WTC11 (cell line): Measurements from ENCODE around the gene PDHA2. TPM values are rescaled to one million over a fixed set of nuclear protein-coding genes. Genes with fewer than 3 reads are reported as not detected.

ENCODE experiments used
- ATAC-seq: fragments of 200-7000 bp; cut with Tn5 transposase; 2 replicates; pipeline ENCODE4 v1.10.0; 2021; ENCODE audit warnings: mild to moderate bottlenecking, moderate library complexity
- CTCF ChIA-PET: fragments of 300-600 bp; sonication (Branson Sonifier 250); formaldehyde crosslinking; loops from one replicate; lab custom pipeline; 2021; ENCODE audit warnings: antibody characterized with exemption; lab: Charles Lee
- POLR2A ChIA-PET: fragments of 350-600 bp; sonication (Branson Sonifier 250); formaldehyde crosslinking; loops from one replicate; lab custom pipeline; 2021; ENCODE audit warnings: antibody characterized with exemption; lab: Charles Lee
- DNase-seq: peaks from one replicate; pipeline ENCODE4 v3.0.0; 2021; ENCODE audit warnings: low spot score
- H3K27ac Mint-ChIP-seq: 2 replicates; pipeline ENCODE4 v1.8.0; 2021; ENCODE audit warnings: mixed read lengths
- H3K27me3 Mint-ChIP-seq: 2 replicates; pipeline ENCODE4 v1.8.0; 2021; ENCODE audit warnings: low read depth, mild to moderate bottlenecking, moderate library complexity, mixed read lengths
- H3K36me3 Mint-ChIP-seq: 2 replicates; pipeline ENCODE4 v1.8.0; 2021; ENCODE audit warnings: mixed read lengths
- H3K4me1 Mint-ChIP-seq: 2 replicates; pipeline ENCODE4 v1.8.0; 2022; ENCODE audit warnings: mixed read lengths
- H3K4me3 Mint-ChIP-seq: 2 replicates; pipeline ENCODE4 v1.8.0; 2021; ENCODE audit warnings: mild to moderate bottlenecking, moderate library complexity, mixed read lengths
- H3K9me3 Mint-ChIP-seq: 2 replicates; pipeline ENCODE4 v1.8.0; 2021; ENCODE audit warnings: mixed read lengths
- CREB1 ChIP-seq: sonication (generic); formaldehyde crosslinking; IDR thresholded peaks from 2 replicates; pipeline ENCODE4 v1.8.0; 2023; ENCODE audit warnings: mild to moderate bottlenecking, missing genetic modification reagents
- E2F1 ChIP-seq: sonication (generic); formaldehyde crosslinking; IDR thresholded peaks from 2 replicates; pipeline ENCODE4 v1.8.0; 2022; ENCODE audit warnings: mild to moderate bottlenecking, missing genetic modification reagents
- FOXK1 ChIP-seq: sonication (generic); formaldehyde crosslinking; IDR thresholded peaks from 2 replicates; pipeline ENCODE4 v1.8.0; 2022; ENCODE audit warnings: mild to moderate bottlenecking, moderate library complexity, missing genetic modification reagents
- GABPB1 ChIP-seq: sonication (generic); formaldehyde crosslinking; IDR thresholded peaks from 2 replicates; pipeline ENCODE4 v1.8.1; 2023; ENCODE audit warnings: mild to moderate bottlenecking, missing genetic modification reagents
- NFATC4 ChIP-seq: fragments of 250-450 bp; sonication (Bioruptor Pico); IDR thresholded peaks from 2 replicates; pipeline ENCODE4 v1.9.0; 2021; ENCODE audit warnings: mild to moderate bottlenecking
- NFE2L1 ChIP-seq: sonication (generic); formaldehyde crosslinking; IDR thresholded peaks from 2 replicates; pipeline ENCODE4 v1.8.1; 2023; ENCODE audit warnings: missing genetic modification reagents
- NFYB ChIP-seq: sonication (generic); formaldehyde crosslinking; conservative IDR thresholded peaks from 2 replicates; pipeline ENCODE4 v1.8.0; 2022; ENCODE audit warnings: low read depth, missing genetic modification reagents
- NR2C2 ChIP-seq: sonication (generic); formaldehyde crosslinking; IDR thresholded peaks from 2 replicates; pipeline ENCODE4 v1.8.0; 2022; ENCODE audit warnings: mild to moderate bottlenecking, missing genetic modification reagents
- PREB ChIP-seq: sonication (generic); formaldehyde crosslinking; IDR thresholded peaks from 2 replicates; pipeline ENCODE4 v1.8.1; 2022; ENCODE audit warnings: mild to moderate bottlenecking, missing genetic modification reagents, moderate library complexity, borderline replicate concordance
- TCF7 ChIP-seq: sonication (generic); formaldehyde crosslinking; IDR thresholded peaks from 2 replicates; pipeline ENCODE4 v1.8.0; 2022; ENCODE audit warnings: mild to moderate bottlenecking, low read depth, missing genetic modification reagents, moderate library complexity
- TP53 ChIP-seq: sonication (generic); formaldehyde crosslinking; IDR thresholded peaks from 2 replicates; pipeline ENCODE4 v1.8.1; 2023; ENCODE audit warnings: mild to moderate bottlenecking, missing genetic modification reagents
- ZBTB43 ChIP-seq: sonication (generic); formaldehyde crosslinking; IDR thresholded peaks from 2 replicates; pipeline ENCODE4 v1.8.1; 2023; ENCODE audit warnings: mild to moderate bottlenecking, missing genetic modification reagents
- ZNF232 ChIP-seq: sonication (generic); formaldehyde crosslinking; IDR thresholded peaks from 2 replicates; pipeline ENCODE4 v1.8.0; 2022; ENCODE audit warnings: mild to moderate bottlenecking, missing genetic modification reagents
- ZNF263 ChIP-seq: sonication (generic); formaldehyde crosslinking; IDR thresholded peaks from 2 replicates; pipeline ENCODE4 v1.8.1; 2022; ENCODE audit warnings: low read depth, mild to moderate bottlenecking, moderate library complexity, missing genetic modification reagents
- ZNF396 ChIP-seq: fragments of 250-450 bp; sonication (Bioruptor Pico); IDR thresholded peaks from 2 replicates; pipeline ENCODE4 v1.8.0; 2021; ENCODE audit warnings: mild to moderate bottlenecking, moderate library complexity, borderline replicate concordance
- ZNF423 ChIP-seq: fragments of 250-450 bp; sonication (Bioruptor Pico); IDR thresholded peaks from 2 replicates; pipeline ENCODE4 v2.1.2; 2022; ENCODE audit warnings: mild to moderate bottlenecking, moderate library complexity
- total RNA-seq: library from RNA; stranded (reverse); gene quantifications from 3 replicates; pipeline ENCODE4 v1.2.3, GENCODE V29; 2021
- TF ChIP-seq, protein P1 (sequence below): sonication (generic); formaldehyde crosslinking; IDR thresholded peaks from 2 replicates; pipeline ENCODE4 v1.8.0; 2022; ENCODE audit warnings: mild to moderate bottlenecking, missing genetic modification reagents
- TF ChIP-seq, protein P2 (sequence below): sonication (generic); formaldehyde crosslinking; IDR thresholded peaks from 2 replicates; pipeline ENCODE4 v1.8.0; 2022; ENCODE audit warnings: mild to moderate bottlenecking, missing genetic modification reagents
- TF ChIP-seq, protein P3 (sequence below): fragments of 250-450 bp; sonication (Bioruptor Pico); IDR thresholded peaks from 2 replicates; pipeline ENCODE4 v1.9.0; 2021; ENCODE audit warnings: mild to moderate bottlenecking, borderline replicate concordance

Gene PDHA2
- total RNA-seq, 1 experiment from 2014 or later: not detected

GRCh38 chr4:95850161-95850560, 10.3 kb downstream of the PDHA2 start:
- ATAC-seq: no peak
- CTCF ChIA-PET: no interaction called here
- Mint-ChIP-seq H3K36me3 (no peaks in the 10 kb centered on the region), H3K4me3 (no peak overlapping the region), H3K27ac (no peak overlapping the region), H3K27me3 (no peaks in the 10 kb centered on the region), H3K4me1 (no peaks in the 10 kb centered on the region), H3K9me3 (no peaks in the 10 kb centered on the region)
- TF ChIP-seq NFE2L1 (CRISPR knock-in tag) (no peak), GABPB1 (CRISPR knock-in tag) (no peak), PREB (CRISPR knock-in tag) (no peak), ZNF396 (no peak), ZBTB43 (CRISPR knock-in tag) (no peak)
- TF ChIP-seq, protein P1, sequence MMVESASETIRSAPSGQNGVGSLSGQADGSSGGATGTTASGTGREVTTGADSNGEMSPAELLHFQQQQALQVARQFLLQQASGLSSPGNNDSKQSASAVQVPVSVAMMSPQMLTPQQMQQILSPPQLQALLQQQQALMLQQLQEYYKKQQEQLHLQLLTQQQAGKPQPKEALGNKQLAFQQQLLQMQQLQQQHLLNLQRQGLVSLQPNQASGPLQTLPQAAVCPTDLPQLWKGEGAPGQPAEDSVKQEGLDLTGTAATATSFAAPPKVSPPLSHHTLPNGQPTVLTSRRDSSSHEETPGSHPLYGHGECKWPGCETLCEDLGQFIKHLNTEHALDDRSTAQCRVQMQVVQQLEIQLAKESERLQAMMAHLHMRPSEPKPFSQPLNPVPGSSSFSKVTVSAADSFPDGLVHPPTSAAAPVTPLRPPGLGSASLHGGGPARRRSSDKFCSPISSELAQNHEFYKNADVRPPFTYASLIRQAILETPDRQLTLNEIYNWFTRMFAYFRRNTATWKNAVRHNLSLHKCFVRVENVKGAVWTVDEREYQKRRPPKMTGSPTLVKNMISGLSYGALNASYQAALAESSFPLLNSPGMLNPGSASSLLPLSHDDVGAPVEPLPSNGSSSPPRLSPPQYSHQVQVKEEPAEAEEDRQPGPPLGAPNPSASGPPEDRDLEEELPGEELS (CRISPR knock-in tag): no peak
- POLR2A ChIA-PET: no interaction called here
- no peak for DNase-seq

DNA sequence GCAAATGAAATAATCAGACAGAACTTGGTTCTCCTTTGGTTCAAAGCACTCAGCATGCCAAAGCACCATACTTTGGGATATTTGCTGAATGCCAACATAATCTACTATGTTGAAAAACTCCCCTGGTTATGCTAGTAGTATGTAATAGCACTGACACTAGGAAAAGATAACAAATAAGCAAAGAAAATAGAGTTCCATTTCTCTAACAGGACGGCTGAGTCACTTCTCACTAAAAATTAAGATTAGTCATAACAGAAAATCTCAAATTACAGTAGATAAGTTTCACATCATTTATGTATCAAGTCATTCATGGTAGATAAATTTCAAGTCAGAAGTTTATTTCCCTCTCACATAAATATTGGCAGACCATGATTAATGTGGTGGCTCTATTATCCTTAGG, 17.9 kb downstream of the PDHA2 start:
- H3K27ac Mint-ChIP-seq: no peak overlapping the region
- H3K4me3 Mint-ChIP-seq: no peak overlapping the region
- H3K4me1 Mint-ChIP-seq: peaks cover 16% of the 10 kb centered on the region
- CTCF ChIA-PET: no interaction called here
- TF ChIP-seq NR2C2 (CRISPR knock-in tag): no peak
- no peak for TF ChIP-seq ZNF232 (CRISPR knock-in tag)
- TF ChIP-seq, protein P2, sequence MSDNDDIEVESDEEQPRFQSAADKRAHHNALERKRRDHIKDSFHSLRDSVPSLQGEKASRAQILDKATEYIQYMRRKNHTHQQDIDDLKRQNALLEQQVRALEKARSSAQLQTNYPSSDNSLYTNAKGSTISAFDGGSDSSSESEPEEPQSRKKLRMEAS (CRISPR knock-in tag): no peak
- TF ChIP-seq PREB (CRISPR knock-in tag): no peak
- no peak for TF ChIP-seq TCF7
- no peak for TF ChIP-seq TP53
- no peak for TF ChIP-seq CREB1 (CRISPR knock-in tag)
- TF ChIP-seq E2F1: no peak
- TF ChIP-seq, protein P3, sequence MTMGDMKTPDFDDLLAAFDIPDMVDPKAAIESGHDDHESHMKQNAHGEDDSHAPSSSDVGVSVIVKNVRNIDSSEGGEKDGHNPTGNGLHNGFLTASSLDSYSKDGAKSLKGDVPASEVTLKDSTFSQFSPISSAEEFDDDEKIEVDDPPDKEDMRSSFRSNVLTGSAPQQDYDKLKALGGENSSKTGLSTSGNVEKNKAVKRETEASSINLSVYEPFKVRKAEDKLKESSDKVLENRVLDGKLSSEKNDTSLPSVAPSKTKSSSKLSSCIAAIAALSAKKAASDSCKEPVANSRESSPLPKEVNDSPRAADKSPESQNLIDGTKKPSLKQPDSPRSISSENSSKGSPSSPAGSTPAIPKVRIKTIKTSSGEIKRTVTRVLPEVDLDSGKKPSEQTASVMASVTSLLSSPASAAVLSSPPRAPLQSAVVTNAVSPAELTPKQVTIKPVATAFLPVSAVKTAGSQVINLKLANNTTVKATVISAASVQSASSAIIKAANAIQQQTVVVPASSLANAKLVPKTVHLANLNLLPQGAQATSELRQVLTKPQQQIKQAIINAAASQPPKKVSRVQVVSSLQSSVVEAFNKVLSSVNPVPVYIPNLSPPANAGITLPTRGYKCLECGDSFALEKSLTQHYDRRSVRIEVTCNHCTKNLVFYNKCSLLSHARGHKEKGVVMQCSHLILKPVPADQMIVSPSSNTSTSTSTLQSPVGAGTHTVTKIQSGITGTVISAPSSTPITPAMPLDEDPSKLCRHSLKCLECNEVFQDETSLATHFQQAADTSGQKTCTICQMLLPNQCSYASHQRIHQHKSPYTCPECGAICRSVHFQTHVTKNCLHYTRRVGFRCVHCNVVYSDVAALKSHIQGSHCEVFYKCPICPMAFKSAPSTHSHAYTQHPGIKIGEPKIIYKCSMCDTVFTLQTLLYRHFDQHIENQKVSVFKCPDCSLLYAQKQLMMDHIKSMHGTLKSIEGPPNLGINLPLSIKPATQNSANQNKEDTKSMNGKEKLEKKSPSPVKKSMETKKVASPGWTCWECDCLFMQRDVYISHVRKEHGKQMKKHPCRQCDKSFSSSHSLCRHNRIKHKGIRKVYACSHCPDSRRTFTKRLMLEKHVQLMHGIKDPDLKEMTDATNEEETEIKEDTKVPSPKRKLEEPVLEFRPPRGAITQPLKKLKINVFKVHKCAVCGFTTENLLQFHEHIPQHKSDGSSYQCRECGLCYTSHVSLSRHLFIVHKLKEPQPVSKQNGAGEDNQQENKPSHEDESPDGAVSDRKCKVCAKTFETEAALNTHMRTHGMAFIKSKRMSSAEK (CRISPR knock-in tag): no peak
- TF ChIP-seq FOXK1 (CRISPR knock-in tag): no peak
- no peak for TF ChIP-seq NFATC4 (CRISPR knock-in tag)
- no peak for TF ChIP-seq NFYB
- TF ChIP-seq ZNF263: no peak
- no peak for TF ChIP-seq ZNF423 (CRISPR knock-in tag)
- ATAC-seq (no peak), DNase-seq (no peak)
- H3K27me3 Mint-ChIP-seq: no peaks in the 10 kb centered on the region
- POLR2A ChIA-PET: no interaction called here
- 0 out of 2 replicates have a peak, but pooled peaks cover 3% of the 10 kb centered on the region for H3K9me3 Mint-ChIP-seq
- H3K36me3 Mint-ChIP-seq: no peaks in the 10 kb centered on the region
